Lung (tissue), 12 donors: ENCODE measurements around the gene MLLT3. TPM values are rescaled to one million over a fixed set of nuclear protein-coding genes. Genes with fewer than 3 reads are reported as not detected.

Source experiments
- ATAC-seq: fragments of 200-7000 bp; cut with Tn5 transposase; one replicate; pipeline ENCODE4 v1.9.1; 2020; ENCODE audit warnings: moderate number of reproducible peaks; ENCODE audit not compliant: insufficient read depth, low FRiP score
- DNase-seq, 3 donors: peaks; one replicate each; pipeline ENCODE4 v3.0.0-alpha.2; 2013 to 2017
- H3K27ac ChIP-seq, 2 donors: one replicate each; pipeline ENCODE4 v1.5.1; 2013; ENCODE audit warnings: mild to moderate bottlenecking in 2 of 2, moderate library complexity in 2 of 2, control low read depth in 1 of 2, inconsistent platforms in 1 of 2, low read depth in 1 of 2, low read length in 1 of 2
- H3K27me3 ChIP-seq, 3 donors: one replicate each; pipeline ENCODE4 v1.5.1; 2013; ENCODE audit warnings: low read length in 2 of 3; ENCODE audit not compliant: control insufficient read depth in 3 of 3, insufficient read depth in 3 of 3
- H3K36me3 ChIP-seq, 4 donors: one replicate each; pipeline ENCODE4 v1.5.1; 2013; ENCODE audit warnings: low read length in 4 of 4, mild to moderate bottlenecking in 1 of 4, moderate library complexity in 1 of 4; ENCODE audit not compliant: control insufficient read depth in 4 of 4, insufficient read depth in 4 of 4
- H3K4me1 ChIP-seq, 5 donors: one replicate each; pipeline ENCODE4 v1.5.1; 2013; ENCODE audit warnings: low read length in 5 of 5, mild to moderate bottlenecking in 2 of 5, moderate library complexity in 1 of 5; ENCODE audit not compliant: control insufficient read depth in 5 of 5, insufficient read depth in 5 of 5
- H3K4me3 ChIP-seq: one replicate; pipeline ENCODE4 v1.5.1; 2013; ENCODE audit warnings: mild to moderate bottlenecking, control low read depth, moderate library complexity
- H3K9ac ChIP-seq, 2 donors: one replicate each; pipeline ENCODE4 v1.5.1; 2013; ENCODE audit warnings: low read length in 2 of 2, control low read depth in 1 of 2; ENCODE audit not compliant: insufficient read depth in 1 of 2
- H3K9me3 ChIP-seq, 4 donors: one replicate each; pipeline ENCODE4 v1.5.1; 2013; ENCODE audit warnings: low read length in 3 of 4, mild to moderate bottlenecking in 1 of 4, moderate library complexity in 1 of 4; ENCODE audit not compliant: control insufficient read depth in 4 of 4, insufficient read depth in 3 of 4
- CTCF ChIP-seq: IDR thresholded peaks from 2 replicates; pipeline ENCODE4 v1.5.1; 2012; ENCODE audit warnings: mild to moderate bottlenecking; ENCODE audit errors: control extremely low read depth, extremely low read depth
- WGBS, 2 donors: extraction: QIAGEN DNeasy Blood & Tissue Kit; methylation state at CpG; one replicate each; pipeline ENCODE4 v1.1.7; 2013; 5-methylcytosine and 5-hydroxymethylcytosine counted together
- polyA plus RNA-seq, 2 donors: library from polyadenylated mRNA; stranded (reverse); fragments of 200-250 nt; gene quantifications; one replicate each; pipeline ENCODE4 v1.2.1, GENCODE V29; 2013
- total RNA-seq, 2 donors: library from RNA; depleted of rRNA in 1 of 2; stranded (reverse); fragments of >200 nt in 1 of 2; gene quantifications; one replicate each; pipeline ENCODE4 v1.2.1, GENCODE V29; 2014 to 2021
- donor health status: control.
- donor health status: control.
- donor health status: Bipolar disorder and iron deficiency.
- donor health status: healthy.
- donor health status: DM: yes; HTN: yes; CAD: no.

The MLLT3 gene
- total and polyA plus RNA-seq, 4 donors, result 7.1 to 43.1 (median 13.7) TPM

- WGBS, 2 donors, result 6 to 10% methylated on average over 21 of the region's 21 CpGs
- no peak for ATAC-seq
- Histone ChIP-seq H3K4me3 (no peak overlapping the region), H3K36me3 (no peaks in the 10 kb centered on the region), H3K4me1 (peaks cover 0 to 23% (median 4%) of the 10 kb centered on the region in 5 donors), H3K27me3 (no peaks in the 10 kb centered on the region), H3K27ac (no peak overlapping the region), H3K9ac (peak overlapping the region in 1 of 2 donors; percentile 61), H3K9me3 (no peaks in the 10 kb centered on the region)
- DNase-seq, result peak; percentile 61 to 89 (median 88)
- peak; percentile 69 for TF ChIP-seq CTCF
Observed at GRCh38 chr9:20624201-20625002, 2.1 kb upstream of the MLLT3 start.

GRCh38 chr9:20623748-20624124 lies 1.4 kb upstream of the MLLT3 start:
- Histone ChIP-seq H3K9ac (peak overlapping the region in 1 of 2 donors; percentile 61), H3K27me3 (no peaks in the 10 kb centered on the region), H3K4me1 (peaks cover 0 to 29% (median 4%) of the 10 kb centered on the region in 5 donors), H3K36me3 (no peaks in the 10 kb centered on the region), H3K27ac (no peak overlapping the region), H3K4me3 (peak overlapping the region; percentile 36), H3K9me3 (no peaks in the 10 kb centered on the region)
- WGBS, 2 donors, result 1 to 7% methylated on average over 7 of the region's 7 CpGs
- TF ChIP-seq CTCF, result no peak
- no peak for ATAC-seq
- no peak for DNase-seq

GRCh38 chr9:20623021-20623747 lies 885 bp upstream of the MLLT3 start:
- Histone ChIP-seq H3K36me3 (no peaks in the 10 kb centered on the region), H3K27me3 (no peaks in the 10 kb centered on the region), H3K9ac (peak overlapping the region in 1 of 2 donors; percentile 61), H3K9me3 (no peaks in the 10 kb centered on the region), H3K4me1 (peaks cover 0 to 34% (median 8%) of the 10 kb centered on the region in 5 donors), H3K4me3 (peak overlapping the region; percentile 36), H3K27ac (no peak overlapping the region)
- TF ChIP-seq CTCF, result no peak
- DNase-seq (peak in 2 of 3 donors; percentile 16 to 40), ATAC-seq (no peak)
- WGBS, 2 donors, result 0% methylated on average over 40 of the region's 40 CpGs
